A549 treated with dexamethasone at 1 μM for 4 hours (cell line): ENCODE measurements around the gene FGFR2. TPM values are rescaled to one million over a fixed set of nuclear protein-coding genes. Genes with fewer than 3 reads are reported as not detected.

Experiments used
- total RNA-seq: library from RNA; stranded (reverse); fragments of 200-300 nt; extraction: Qiagen RNA extraction; gene quantifications from 5 replicates; pipeline ENCODE4 v1.2.3, GENCODE V29; 2022

FGFR2 gene
- 0.25 to 0.81 TPM (median 0.34 TPM) in 5 replicates for total RNA-seq

GRCh38 chr10:121598263-121599249, at the start of gene FGFR2:
Gene FGFR2 (minus strand): TSS chr10:121598444. CDS start chr10:121593817, 4,627 bp downstream.

